GM18508 (cell line): ENCODE results near the gene CA9.

Experiments
- ATAC-seq: cut with Tn5 transposase; IDR thresholded peaks from one replicate; pipeline ENCODE4 v1.9.1; 2021; ENCODE audit warnings: moderate number of reproducible peaks; ENCODE audit not compliant: insufficient read depth, unreplicated experiment

Gene CA9

GRCh38 chr9:35650341-35651158 is 23.2 kb upstream of the CA9 start, which contains the start of gene SIT1:
Gene SIT1 (minus strand): TSS chr9:35650931. CDS start chr9:35650853, 78 bp downstream.
- ATAC-seq: no peak

GRCh38 chr9:35651956-35652828 is 21.5 kb upstream of the CA9 start:
- ATAC-seq: no peak

GRCh38 chr9:35652829-35653209 is 20.9 kb upstream of the CA9 start:
- no peak for ATAC-seq

GRCh38 chr9:35653611-35654010 is 20.1 kb upstream of the CA9 start:
- no peak for ATAC-seq

- no peak for ATAC-seq
Observed at GRCh38 chr9:35656348-35656747, 17.4 kb upstream of the CA9 start.

- no peak for ATAC-seq
Observed at GRCh38 chr9:35656831-35657545, 16.7 kb upstream of the CA9 start.

GRCh38 chr9:35657546-35658136 is 16.1 kb upstream of the CA9 start, which contains the start of gene RMRP:
Gene RMRP (minus strand): TSS chr9:35658019.
- ATAC-seq: peak; percentile 65

GRCh38 chr9:35658137-35658967 is 15.4 kb upstream of the CA9 start, which contains the start of gene CCDC107:
Gene CCDC107 (plus strand): TSS chr9:35658292. CDS start chr9:35658380, 88 bp downstream.
- ATAC-seq: peak; percentile 33

- ATAC-seq: no peak
Observed at GRCh38 chr9:35658968-35659220, 14.8 kb upstream of the CA9 start.

- no peak for ATAC-seq
Observed at GRCh38 chr9:35659340-35659739, 14.4 kb upstream of the CA9 start.

- ATAC-seq: no peak
Observed at GRCh38 chr9:35660966-35661415, 12.7 kb upstream of the CA9 start.

GRCh38 chr9:35661756-35662350 is 11.9 kb upstream of the CA9 start:
- ATAC-seq: no peak

GRCh38 chr9:35662437-35662836 is 11.3 kb upstream of the CA9 start:
- no peak for ATAC-seq

GRCh38 chr9:35664531-35665470 is 8.9 kb upstream of the CA9 start, which contains the start of gene ARHGEF39:
Gene ARHGEF39 (minus strand): TSS chr9:35665195. CDS start chr9:35665169, 26 bp downstream.
- no peak for ATAC-seq

GRCh38 chr9:35665471-35665818 is 8.3 kb upstream of the CA9 start:
- ATAC-seq: no peak

- no peak for ATAC-seq
Observed at GRCh38 chr9:35666045-35666444, 7.7 kb upstream of the CA9 start.

GRCh38 chr9:35666549-35666948 is 7.2 kb upstream of the CA9 start:
- ATAC-seq: no peak

GRCh38 chr9:35667939-35668338 is 5.8 kb upstream of the CA9 start:
- no peak for ATAC-seq
